ENCODE results near the gene TMEM236. TPM values are rescaled to one million over a fixed set of nuclear protein-coding genes. Genes with fewer than 3 reads are reported as not detected.

The TMEM236 gene
- total RNA-seq, 4 donors from 2014 or later: 0.34 to 1.2 (median 0.89) TPM

GRCh38 chr10:17740668-17741067 lies 11.3 kb upstream of the TMEM236 start:
- TF ChIP-seq CTCF (IDR thresholded peaks at IDR 0.05): no peak
- Histone ChIP-seq H3K9me3 (no peaks in the 10 kb centered on the region), H3K4me3 (no peak overlapping the region), H3K27ac (replicated peaks in 1 of 4) (no peak overlapping the region), H3K4me1 (peaks cover 7 to 15% (median 13%) of the 10 kb centered on the region in 4 donors), H3K36me3 (no peaks in the 10 kb centered on the region), H3K27me3 (no peaks in the 10 kb centered on the region)
- intact Hi-C loops (cut with DNase I): loop anchor here (2.0 to 10.0 kb wide), 2 partner anchors 134 to 494 kb away; no protein-coding TSS in a partner anchor
- DNase-seq (ENCODE audit: extremely low spot score): no peak
- 82% methylated on average over 1 of the region's 1 CpG for WGBS

GRCh38 chr10:17742918-17743317 lies 9.1 kb upstream of the TMEM236 start:
- peak; percentile 91 for DNase-seq (ENCODE audit: extremely low spot score)

DNA sequence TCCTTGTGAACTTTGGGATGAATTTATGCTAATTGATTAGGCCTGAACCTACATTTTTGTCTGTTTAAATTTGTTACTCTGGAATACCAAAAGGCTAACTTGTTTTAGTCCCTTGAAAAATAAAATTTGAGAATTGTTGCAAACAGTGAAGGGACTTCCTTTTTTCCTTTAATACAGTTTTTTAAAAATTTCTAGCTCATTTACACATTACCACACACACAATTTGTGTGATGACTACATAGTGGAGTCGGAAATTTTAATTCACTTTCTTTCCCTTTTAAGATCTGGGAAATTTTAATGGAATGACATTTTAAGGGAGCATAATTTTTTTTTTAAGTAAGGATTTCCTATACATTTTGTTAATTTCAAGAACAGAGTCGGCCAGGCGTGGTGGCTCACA lies 8.6 kb upstream of the TMEM236 start:
- TF ChIP-seq POLR2AphosphoS5 (IDR thresholded peaks at IDR 0.05): no peak
- no peak for TF ChIP-seq CTCF (IDR thresholded peaks at IDR 0.05)
- TF ChIP-seq POLR2A (IDR thresholded peaks at IDR 0.05; ENCODE audit: low read depth): no peak
- no peak for TF ChIP-seq EP300 (IDR thresholded peaks at IDR 0.05)
- peaks cover 5 to 7% (median 7%) of the 10 kb centered on the region in 4 donors for H3K4me1 ChIP-seq
- H3K27me3 ChIP-seq: no peaks in the 10 kb centered on the region
- WGBS: 92% methylated on average over 3 of the region's 3 CpGs
- no peaks in the 10 kb centered on the region for H3K9me3 ChIP-seq
- no peak overlapping the region for H3K27ac ChIP-seq (replicated peaks in 1 of 4)
- no peak overlapping the region for H3K4me3 ChIP-seq
- DNase-seq (ENCODE audit: extremely low spot score): no peak
- intact Hi-C loops (cut with DNase I): loop anchor here (10.0 kb wide), 1 partner anchor 491 kb away; no protein-coding TSS in a partner anchor
- no peaks in the 10 kb centered on the region for H3K36me3 ChIP-seq

More at GRCh38 chr10:17742918-17743317, 9.1 kb upstream of the TMEM236 start:
- no peaks in the 10 kb centered on the region for H3K9me3 ChIP-seq
- intact Hi-C loops (cut with DNase I): loop anchor here (10.0 kb wide), 1 partner anchor 492 kb away; no protein-coding TSS in a partner anchor
- H3K27ac ChIP-seq (replicated peaks in 1 of 4): no peak overlapping the region
- H3K4me1 ChIP-seq: peaks cover 5 to 7% (median 7%) of the 10 kb centered on the region in 4 donors
- peak overlapping the region in 2 of 4 donors; percentile 8 to 15 for H3K4me3 ChIP-seq
- no peaks in the 10 kb centered on the region for H3K27me3 ChIP-seq
- no peaks in the 10 kb centered on the region for H3K36me3 ChIP-seq
- WGBS: 31% methylated on average over 14 of the region's 14 CpGs
- TF ChIP-seq CTCF (IDR thresholded peaks at IDR 0.05) (peak; percentile 77 to 98 (median 92)), POLR2AphosphoS5 (IDR thresholded peaks at IDR 0.05) (no peak)

DNA sequence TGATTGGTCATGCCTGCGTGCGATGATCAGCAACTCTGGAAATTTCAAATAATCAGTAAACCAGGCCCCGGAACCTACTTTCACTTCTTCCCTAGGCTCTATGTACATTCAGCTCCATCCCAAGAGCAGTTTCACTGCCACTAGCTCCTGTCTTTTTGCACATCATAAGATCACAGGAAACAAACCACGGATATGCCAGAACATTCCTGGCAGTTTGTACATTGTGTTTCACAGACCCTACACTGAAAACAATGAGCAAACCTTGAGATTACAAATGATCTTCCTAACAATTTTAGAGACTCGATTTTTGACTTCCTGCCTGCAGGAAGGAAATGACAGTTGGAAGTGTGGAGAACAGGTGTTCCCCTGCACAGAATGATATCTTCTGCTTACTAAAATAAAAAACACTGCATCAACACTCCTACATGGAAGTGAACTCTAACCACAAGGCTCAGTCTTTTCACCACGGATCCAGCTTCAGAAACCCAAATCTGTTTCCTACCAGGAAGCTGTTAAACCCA lies 7.6 kb upstream of the TMEM236 start:
- peak overlapping the region in 3 of 4 donors; percentile 1 to 18 (median 10) for H3K27ac ChIP-seq (replicated peaks in 1 of 4)

More for the DNA sequence above, 7.6 kb upstream of the TMEM236 start:
- Histone ChIP-seq H3K9me3 (no peaks in the 10 kb centered on the region), H3K4me1 (peaks cover 5 to 7% (median 7%) of the 10 kb centered on the region in 4 donors), H3K27me3 (no peaks in the 10 kb centered on the region), H3K36me3 (no peaks in the 10 kb centered on the region), H3K4me3 (no peak overlapping the region)
- DNase-seq (ENCODE audit: extremely low spot score): peak; percentile 72
- TF ChIP-seq POLR2A (IDR thresholded peaks at IDR 0.05; ENCODE audit: low read depth) (no peak), POLR2AphosphoS5 (IDR thresholded peaks at IDR 0.05) (no peak), EP300 (IDR thresholded peaks at IDR 0.05) (no peak), CTCF (IDR thresholded peaks at IDR 0.05) (no peak)
- WGBS: 68% methylated on average over 6 of the region's 6 CpGs
- intact Hi-C loops (cut with DNase I): loop anchor here (10.0 kb wide), 1 partner anchor 490 kb away; no protein-coding TSS in a partner anchor
